ENCODE measurements around the gene MCUR1. TPM values are rescaled to one million over a fixed set of nuclear protein-coding genes. Genes with fewer than 3 reads are reported as not detected.

MCUR1 gene
- total RNA-seq, 1 donor from 2014 or later, result 24.8 TPM

- H3K9me3 Mint-ChIP-seq (ENCODE audit: unreplicated experiment), result no peaks in the 10 kb centered on the region
- H3K27me3 Mint-ChIP-seq (ENCODE audit: unreplicated experiment), result peaks cover 19% of the 10 kb centered on the region
- H3K4me3 Mint-ChIP-seq (ENCODE audit: unreplicated experiment), result no peak overlapping the region
- no peak for TF ChIP-seq CTCF (IDR thresholded peaks at IDR 0.05)
- peak; percentile 6 for DNase-seq (ENCODE audit: extremely low spot score, unreplicated experiment)
- H3K4me1 Mint-ChIP-seq (ENCODE audit: unreplicated experiment), result peaks cover 6% of the 10 kb centered on the region
- no peaks in the 10 kb centered on the region for H3K36me3 Mint-ChIP-seq (ENCODE audit: unreplicated experiment)
- H3K27ac Mint-ChIP-seq (ENCODE audit: unreplicated experiment), result no peak overlapping the region
These were observed 33.1 kb upstream of the MCUR1 start for GRCh38 chr6:13847326-13848050.

GRCh38 chr6:13846841-13847240 is 32.5 kb upstream of the MCUR1 start:
- H3K27me3 Mint-ChIP-seq (ENCODE audit: unreplicated experiment), result peaks cover 19% of the 10 kb centered on the region

GRCh38 chr6:13841936-13842335 is 27.6 kb upstream of the MCUR1 start:
- Mint-ChIP-seq H3K4me1 (ENCODE audit: unreplicated experiment) (no peaks in the 10 kb centered on the region), H3K36me3 (ENCODE audit: unreplicated experiment) (no peaks in the 10 kb centered on the region), H3K9me3 (ENCODE audit: unreplicated experiment) (peaks cover under 1% of the 10 kb centered on the region), H3K27me3 (ENCODE audit: unreplicated experiment) (peaks cover 3% of the 10 kb centered on the region), H3K4me3 (ENCODE audit: unreplicated experiment) (no peak overlapping the region), H3K27ac (ENCODE audit: unreplicated experiment) (no peak overlapping the region)
- no peak for TF ChIP-seq CTCF (IDR thresholded peaks at IDR 0.05)
- no peak for DNase-seq (ENCODE audit: extremely low spot score, unreplicated experiment)

More at GRCh38 chr6:13846841-13847240, 32.5 kb upstream of the MCUR1 start:
- TF ChIP-seq CTCF (IDR thresholded peaks at IDR 0.05), result peak; percentile 16
- Mint-ChIP-seq H3K9me3 (ENCODE audit: unreplicated experiment) (no peaks in the 10 kb centered on the region), H3K4me1 (ENCODE audit: unreplicated experiment) (peaks cover 6% of the 10 kb centered on the region), H3K27ac (ENCODE audit: unreplicated experiment) (no peak overlapping the region), H3K36me3 (ENCODE audit: unreplicated experiment) (no peaks in the 10 kb centered on the region), H3K4me3 (ENCODE audit: unreplicated experiment) (no peak overlapping the region)
- DNase-seq (ENCODE audit: extremely low spot score, unreplicated experiment), result peak; percentile 42

GRCh38 chr6:13838616-13839015 is 24.3 kb upstream of the MCUR1 start:
- H3K27ac Mint-ChIP-seq (ENCODE audit: unreplicated experiment), result no peak overlapping the region
- H3K9me3 Mint-ChIP-seq (ENCODE audit: unreplicated experiment), result peaks cover 3% of the 10 kb centered on the region
- H3K27me3 Mint-ChIP-seq (ENCODE audit: unreplicated experiment), result peaks cover 11% of the 10 kb centered on the region
- H3K4me1 Mint-ChIP-seq (ENCODE audit: unreplicated experiment), result no peaks in the 10 kb centered on the region
- H3K36me3 Mint-ChIP-seq (ENCODE audit: unreplicated experiment), result no peaks in the 10 kb centered on the region
- no peak for TF ChIP-seq CTCF (IDR thresholded peaks at IDR 0.05)
- H3K4me3 Mint-ChIP-seq (ENCODE audit: unreplicated experiment), result no peak overlapping the region
- no peak for DNase-seq (ENCODE audit: extremely low spot score, unreplicated experiment)

GRCh38 chr6:13836170-13836569 is 21.8 kb upstream of the MCUR1 start:
- DNase-seq (ENCODE audit: extremely low spot score, unreplicated experiment), result peak; percentile 38
- TF ChIP-seq CTCF (IDR thresholded peaks at IDR 0.05), result no peak
- H3K9me3 Mint-ChIP-seq (ENCODE audit: unreplicated experiment), result peaks cover 3% of the 10 kb centered on the region
- no peak overlapping the region for H3K4me3 Mint-ChIP-seq (ENCODE audit: unreplicated experiment)
- no peaks in the 10 kb centered on the region for H3K4me1 Mint-ChIP-seq (ENCODE audit: unreplicated experiment)
- H3K27ac Mint-ChIP-seq (ENCODE audit: unreplicated experiment), result no peak overlapping the region
- no peaks in the 10 kb centered on the region for H3K36me3 Mint-ChIP-seq (ENCODE audit: unreplicated experiment)
- H3K27me3 Mint-ChIP-seq (ENCODE audit: unreplicated experiment), result peaks cover 13% of the 10 kb centered on the region

Data from osteocyte (in vitro differentiated cells).